ENCODE data around the gene GTF3C1.

Gene GTF3C1

DNA sequence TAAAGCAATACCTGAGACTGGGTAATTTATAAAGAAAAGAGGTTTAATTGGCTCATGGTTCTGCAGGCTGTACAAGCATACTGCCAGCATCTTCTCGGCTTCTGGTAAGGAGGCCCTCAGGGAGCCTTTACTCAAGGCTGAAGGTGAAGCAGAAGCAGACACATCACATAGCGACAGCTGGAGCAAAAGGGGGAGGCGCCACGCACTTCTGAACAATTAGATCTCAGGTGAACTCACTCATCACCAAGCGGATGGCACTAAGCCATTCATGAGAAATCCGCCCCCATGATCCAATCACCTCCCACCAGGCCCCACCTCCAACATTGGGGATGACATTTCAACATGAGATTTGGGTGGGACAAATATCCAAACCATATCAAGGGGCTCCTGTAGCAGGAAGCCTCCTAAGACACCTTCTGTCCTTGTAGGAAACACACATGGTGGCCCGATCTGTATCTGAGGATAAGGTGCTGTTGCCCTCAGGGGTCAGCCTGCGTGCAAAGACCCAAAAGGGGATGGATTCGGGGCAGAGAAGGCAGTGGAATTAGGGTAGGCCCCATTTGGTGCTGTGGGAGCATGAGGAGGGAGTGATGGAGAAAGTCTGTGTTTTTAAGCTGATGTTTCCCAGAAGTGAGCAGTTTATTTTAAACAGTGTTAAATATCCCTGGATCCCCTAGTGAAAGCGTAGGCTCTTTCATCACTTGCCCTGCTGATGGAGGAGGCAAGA, 124.8 kb downstream of the GTF3C1 start:
- DNase-seq (ENCODE audit: low spot score): no peak

DNA sequence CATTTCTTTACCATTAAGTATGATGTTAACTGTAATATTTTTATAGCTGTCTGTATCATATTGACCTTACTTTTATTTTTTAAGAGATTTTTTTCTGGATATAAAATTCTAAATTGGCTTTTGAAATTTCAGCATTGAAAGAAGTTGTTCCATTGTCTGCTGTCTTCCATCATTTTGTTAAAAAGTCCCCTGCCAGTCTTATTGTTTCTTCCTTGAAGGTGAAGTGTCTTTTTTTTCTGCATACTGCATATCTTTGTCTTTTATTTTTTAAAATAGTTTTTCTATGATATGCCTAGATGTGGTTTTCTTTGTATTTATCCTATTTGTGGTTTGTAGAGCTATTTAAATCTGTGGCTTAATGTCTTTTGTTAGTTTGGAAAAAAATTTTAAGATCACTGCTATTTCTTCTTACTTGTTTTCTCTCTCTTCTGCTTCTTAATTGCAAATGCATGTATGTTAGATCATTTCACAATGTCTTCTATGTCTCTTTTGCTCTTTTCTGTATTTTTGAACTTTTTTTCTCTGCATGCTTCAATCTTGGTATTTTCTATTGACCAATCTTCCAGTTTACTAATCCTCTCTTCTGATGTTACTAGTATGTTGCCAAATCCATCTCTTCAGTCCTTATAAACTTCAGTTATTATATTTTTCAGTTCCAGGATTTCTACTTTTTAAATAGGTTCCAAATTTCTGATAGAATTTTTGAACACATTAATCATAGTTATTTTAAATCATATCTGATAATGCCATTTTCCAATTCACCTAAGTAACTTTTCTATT, 127.6 kb downstream of the GTF3C1 start:
- no peak for DNase-seq (ENCODE audit: low spot score)

DNA sequence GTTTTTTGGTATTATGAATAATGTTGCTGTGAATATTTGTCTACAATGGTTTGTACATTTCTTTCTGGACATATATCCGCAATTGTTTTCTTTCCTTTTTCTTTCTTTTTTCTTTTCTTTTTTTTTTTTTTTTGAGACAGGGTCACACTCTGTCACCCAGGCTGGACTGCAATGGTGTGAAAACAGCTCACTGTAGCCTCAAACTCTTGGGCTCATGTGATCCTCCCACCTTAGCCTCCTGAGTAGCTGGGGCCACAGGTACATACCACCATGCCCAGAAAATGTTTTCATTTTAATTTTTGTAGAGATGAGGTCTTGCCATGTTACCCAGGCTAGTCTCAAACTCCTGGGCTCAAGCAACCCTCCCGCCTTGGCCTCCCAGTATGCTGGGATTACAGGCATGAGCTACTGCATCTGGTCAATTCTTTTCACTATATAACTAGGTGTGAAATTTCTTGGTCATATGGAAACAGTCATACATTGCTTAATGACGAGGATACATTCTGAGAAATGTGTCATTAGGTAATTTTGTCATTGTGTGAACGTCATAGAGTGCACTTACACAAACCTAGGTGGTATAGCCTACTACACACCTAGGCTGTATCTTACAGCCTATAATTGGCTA, 132.6 kb downstream of the GTF3C1 start:
- DNase-seq (ENCODE audit: low spot score): no peak

- DNase-seq (ENCODE audit: low spot score): no peak
Measured at GRCh38 chr16:27414788-27415431, 134.8 kb downstream of the GTF3C1 start.

- DNase-seq (ENCODE audit: low spot score): no peak
Measured at GRCh38 chr16:27413956-27414355, 135.8 kb downstream of the GTF3C1 start.

DNA sequence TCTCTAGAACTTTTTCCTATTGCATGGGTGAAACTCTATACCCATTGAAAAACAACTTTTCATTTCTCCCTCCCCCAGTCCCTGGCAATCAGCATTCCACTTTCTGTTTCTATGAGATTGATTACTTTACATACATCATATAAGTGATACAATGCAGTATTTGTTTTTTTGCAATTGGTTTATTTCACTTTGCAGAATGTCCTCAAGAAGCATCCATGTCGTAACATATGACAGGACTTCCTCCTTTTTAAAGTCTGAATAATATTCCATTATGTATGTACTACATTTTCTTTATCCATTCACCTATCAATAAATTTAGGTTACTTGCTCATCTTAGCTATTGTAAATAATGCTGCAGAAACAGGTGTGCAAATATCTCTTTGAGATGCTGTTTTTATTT, 139.0 kb downstream of the GTF3C1 start:
- no peak for DNase-seq (ENCODE audit: low spot score)

All from kidney tubule cell (primary cell).